GM18499 (cell line): ENCODE results near the gene CD38.
A peak's percentile ranks its signal among the peaks of the same experiment; 100 is the strongest.
"Not testable (repeated sequence)": the region's sequence is repeated elsewhere in the genome, so short reads cannot be mapped to it uniquely, and the experiment has no call there.

ENCODE experiments used
- ATAC-seq: cut with Tn5 transposase; IDR thresholded peaks from one replicate; pipeline ENCODE4 v1.9.1; 2021; ENCODE audit warnings: moderate number of reproducible peaks; ENCODE audit not compliant: insufficient read depth, unreplicated experiment

CD38 gene

DNA sequence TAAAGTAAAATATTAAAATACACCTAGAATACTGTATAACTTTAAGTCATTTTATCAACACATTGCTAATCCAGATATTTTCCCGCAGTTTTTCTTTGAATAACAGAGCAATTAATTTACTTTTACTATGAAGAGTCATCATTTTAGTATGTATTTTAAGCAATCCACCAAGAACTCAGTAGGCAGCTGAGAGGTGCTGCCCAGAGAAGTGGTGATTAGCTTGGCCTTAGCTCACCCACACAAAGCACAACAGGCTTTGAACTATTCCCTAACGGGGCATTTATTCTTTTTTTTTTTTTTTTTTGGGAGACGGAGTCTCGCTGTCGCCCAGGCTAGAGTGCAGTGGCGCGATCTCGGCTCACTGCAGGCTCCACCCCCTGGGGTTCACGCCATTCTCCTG lies 74.4 kb downstream of the CD38 start:
- no peak for ATAC-seq

DNA sequence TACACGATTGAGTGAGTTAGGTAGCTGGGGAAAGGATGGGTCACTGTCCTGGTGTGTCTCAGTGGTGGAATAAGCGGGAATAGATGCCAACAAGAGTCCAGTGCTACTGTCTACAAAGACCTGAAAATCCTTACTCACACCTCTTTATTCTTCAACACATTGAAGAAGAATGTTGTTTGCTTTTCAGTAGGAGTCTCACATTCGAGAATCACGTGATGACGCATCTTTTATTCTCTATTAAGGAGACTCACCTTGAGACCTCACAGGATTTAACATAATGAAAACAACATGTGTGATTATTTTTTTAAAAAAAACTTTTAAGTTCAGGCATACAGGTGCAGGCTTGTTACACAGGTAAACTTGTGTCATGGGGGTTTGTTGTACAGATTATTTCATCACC lies 75.2 kb downstream of the CD38 start:
- no peak for ATAC-seq

DNA sequence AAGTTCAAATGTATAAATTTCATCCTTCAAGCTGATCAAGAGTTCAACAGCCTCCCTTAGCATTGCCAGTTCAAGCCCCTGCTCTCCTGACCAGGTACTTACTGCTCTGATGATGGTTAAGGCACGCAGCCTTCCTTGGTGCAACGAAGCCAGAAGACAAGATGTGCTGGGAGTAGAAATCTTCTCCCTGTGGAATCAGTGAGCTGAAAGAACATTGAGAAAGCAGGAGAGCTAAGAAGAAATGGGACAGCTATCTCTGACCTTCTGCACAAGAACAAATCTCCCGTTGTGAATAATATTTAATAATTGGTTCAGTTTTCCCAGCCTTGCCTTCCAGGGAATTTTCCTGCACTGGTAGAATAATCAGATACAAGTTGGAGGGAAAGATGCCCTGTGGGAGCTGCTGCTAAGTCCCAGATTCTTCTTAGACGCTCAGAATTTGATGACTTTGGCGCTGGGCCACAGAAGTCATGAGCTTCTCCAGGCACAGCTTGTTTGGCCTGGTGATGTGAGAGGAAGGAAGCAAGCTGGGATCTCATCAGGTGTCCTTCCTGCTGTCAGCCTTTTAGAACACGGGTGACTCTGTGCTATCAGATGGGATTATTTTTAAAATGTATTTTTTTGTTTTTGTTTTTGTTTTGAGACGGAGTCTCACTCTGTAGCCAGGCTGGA lies 77.8 kb downstream of the CD38 start:
- ATAC-seq, result no peak

DNA sequence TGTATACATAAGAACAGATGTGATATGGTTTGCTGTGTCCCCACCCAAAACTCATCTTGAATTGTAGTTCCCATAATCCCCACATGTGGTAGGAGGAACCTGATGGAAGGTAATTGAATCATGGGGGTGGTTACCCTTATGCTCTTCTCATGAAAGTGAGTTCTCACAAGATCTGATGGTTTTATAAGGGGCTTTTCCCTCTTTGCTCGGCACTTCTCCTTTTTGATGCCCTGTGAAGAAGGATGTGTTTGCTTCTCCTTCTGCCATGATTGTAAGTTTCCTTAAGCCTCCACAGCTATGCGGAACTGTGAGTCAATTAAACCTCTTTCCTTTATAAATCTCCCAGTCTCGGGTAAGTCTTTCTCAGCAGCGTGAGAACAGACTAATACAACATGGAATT lies 83.1 kb downstream of the CD38 start:
- not testable (repeated sequence) for ATAC-seq

DNA sequence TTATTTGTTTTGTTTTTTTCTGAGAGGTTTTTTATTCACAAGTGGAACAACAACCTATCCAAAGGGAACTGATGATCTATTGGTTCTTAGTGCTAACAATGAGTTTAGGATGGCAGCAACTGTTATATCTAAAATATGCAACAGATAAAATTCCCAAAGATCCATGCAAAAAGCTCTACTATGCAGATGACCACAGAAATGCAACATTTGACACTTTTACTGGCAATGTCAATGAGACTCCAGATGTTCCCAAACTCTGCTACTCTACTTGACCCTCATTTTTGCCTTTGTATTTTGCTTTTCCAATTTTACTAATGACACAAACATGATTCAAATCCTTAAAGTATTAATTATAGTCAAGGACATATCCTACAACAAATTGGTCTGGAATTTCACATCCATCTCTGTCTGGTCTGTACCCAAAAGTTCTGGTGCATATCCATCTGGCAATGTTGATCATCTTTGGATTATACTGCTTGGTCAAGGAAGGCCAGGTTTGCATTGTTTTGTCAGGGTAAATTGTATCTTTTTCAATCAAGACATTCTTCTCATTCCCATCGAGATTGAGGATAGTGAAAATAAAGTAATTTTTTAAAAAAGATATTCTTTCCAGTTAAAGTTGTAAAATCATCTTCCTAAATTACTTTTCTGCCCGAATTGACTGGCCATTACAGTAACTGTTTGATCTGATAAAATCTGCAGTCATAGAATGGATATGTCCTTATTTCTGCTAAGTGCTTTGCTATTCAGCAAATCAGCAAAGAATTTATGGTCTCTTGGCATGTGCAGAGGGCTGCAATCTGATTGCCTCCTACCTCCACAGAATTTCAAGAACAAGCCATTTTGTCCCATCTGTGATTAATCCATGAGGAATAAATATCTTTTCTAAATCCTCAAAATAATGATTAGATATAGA lies 86.8 kb downstream of the CD38 start:
- ATAC-seq, result no peak

DNA sequence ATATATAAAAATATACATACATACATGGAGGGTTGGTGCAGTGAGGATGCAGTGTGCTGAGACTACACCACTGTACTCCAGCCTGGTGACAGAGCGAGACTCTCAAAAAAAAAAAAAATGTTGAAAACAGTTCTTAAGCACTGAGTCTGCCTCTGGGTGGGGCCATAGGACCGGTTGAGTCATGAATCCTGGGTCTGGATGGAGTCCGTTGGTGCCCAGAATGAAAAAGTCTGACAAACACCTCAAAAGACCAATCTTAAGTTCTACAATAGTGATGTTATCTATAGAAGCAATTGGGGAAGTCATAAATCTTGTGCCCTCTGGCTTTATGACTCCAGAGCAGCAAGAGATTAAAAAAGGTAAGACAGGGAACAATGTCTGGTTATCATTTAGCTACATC lies 90.0 kb downstream of the CD38 start:
- no peak for ATAC-seq

DNA sequence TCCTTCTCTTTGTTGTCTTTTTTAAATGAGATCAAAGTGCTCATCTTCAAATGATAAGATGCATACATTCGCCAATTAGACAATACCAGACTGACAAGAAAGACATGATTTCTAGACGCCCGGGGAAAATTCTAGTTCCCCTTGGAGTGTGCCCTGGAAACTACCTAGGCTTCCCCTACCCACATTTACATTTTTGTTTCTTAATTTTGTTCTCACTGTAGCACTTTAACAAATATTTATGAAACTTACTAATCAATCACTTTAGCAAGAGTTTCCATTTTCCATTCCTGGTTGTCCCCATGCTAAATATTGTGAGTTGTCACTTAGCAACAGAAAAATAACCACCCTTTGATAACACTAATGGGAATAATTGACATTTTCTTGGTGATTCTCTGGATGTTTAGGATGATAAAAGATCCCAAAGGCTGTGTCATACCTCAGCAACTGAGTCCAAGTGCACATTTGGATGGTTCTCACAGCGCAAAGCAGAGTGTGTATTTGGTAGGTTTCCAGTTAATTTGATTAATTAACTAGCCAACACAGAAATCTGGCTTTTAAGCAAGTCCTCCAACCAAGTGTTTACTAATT lies 90.8 kb downstream of the CD38 start:
- ATAC-seq, result no peak

DNA sequence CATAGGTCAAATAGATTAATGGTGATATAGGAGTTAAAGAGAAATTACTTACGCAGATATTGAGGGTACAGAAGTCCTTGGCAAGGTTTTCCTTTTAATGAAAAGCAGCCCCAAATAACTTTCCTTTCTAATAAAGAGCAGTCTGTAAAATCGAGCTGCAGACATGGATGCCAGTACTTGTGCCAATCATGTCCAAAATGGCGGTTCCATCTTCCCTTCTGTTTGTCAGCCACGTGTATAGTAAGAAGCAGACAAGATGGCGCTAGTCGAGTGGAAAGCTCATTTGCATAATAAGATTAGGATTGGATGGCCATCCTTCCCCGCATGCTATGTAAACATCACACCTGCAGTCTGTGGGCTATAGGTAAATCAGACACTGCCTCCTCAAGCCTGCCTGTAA lies 92.0 kb downstream of the CD38 start:
- no peak for ATAC-seq

DNA sequence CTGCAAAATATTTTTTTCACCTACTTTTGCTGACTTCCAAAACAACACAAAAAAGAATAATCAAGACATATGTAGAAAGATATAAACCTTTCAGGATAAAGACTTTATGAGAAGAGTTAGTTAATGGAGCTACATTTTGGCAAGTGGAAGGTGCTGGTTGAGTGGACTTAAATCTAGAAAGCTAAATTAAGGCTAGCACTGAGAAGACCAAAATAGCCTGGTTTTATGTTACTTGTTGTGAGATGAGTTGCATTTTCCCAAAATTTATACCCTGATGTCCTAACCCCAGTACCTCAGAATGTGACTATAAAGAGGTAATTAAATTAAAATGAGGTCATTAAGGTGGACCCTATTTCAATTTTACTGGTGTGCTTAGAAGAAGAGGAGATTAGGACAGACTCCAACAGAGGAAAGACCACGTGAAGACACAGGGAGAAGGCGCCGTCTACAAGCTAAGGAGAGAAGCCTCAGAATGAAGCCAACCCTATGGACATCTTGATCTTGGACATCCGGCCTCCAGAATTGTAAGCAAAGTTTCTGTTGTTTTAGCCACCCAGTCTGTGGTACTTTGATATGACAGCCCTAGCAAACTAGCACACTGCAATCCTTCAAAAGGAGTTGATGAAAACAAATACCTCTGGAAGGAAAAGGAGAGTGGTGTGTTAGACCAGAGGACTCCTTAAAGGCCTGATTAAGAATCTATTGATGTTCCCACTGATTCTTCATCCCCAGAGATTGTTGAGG lies 93.0 kb downstream of the CD38 start:
- ATAC-seq, result no peak

DNA sequence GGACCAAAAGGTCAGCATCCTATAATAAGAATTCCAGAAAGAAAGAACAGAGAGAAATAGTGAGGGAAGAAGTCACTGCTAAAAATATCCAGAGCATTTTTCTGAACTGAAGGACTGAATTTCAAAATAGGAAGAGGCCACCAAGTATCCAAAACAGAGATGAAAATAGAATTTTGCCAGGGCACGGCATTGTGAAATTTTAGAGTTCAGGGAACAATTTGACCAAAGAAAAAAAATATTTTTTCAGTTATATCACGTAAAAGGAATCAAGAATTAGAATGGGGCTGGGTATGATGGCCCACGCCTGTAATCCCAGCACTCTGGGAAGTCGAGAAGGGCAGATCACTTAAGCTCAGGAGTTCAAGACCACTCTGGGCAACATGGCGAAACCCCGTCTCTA lies 95.0 kb downstream of the CD38 start:
- ATAC-seq, result no peak

DNA sequence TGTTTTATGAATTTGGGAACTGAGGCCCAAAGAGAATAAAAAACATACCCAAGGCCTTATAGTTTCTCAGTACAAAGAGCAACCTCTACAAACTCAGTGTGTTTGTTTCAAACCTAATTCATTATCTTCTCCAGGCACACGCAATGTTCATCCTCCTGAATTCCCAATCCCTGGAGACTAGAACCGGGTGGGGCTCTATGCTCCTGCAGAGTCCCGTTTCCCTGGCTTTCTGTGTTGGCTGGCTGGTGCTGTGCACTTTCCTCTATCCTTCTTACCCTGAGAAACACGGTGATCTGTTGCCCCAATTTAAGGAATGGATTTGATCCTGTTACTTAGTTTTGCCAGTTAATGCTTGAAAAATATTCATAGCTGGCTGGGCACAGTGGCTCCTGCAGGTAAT lies 96.5 kb downstream of the CD38 start:
- no peak for ATAC-seq

DNA sequence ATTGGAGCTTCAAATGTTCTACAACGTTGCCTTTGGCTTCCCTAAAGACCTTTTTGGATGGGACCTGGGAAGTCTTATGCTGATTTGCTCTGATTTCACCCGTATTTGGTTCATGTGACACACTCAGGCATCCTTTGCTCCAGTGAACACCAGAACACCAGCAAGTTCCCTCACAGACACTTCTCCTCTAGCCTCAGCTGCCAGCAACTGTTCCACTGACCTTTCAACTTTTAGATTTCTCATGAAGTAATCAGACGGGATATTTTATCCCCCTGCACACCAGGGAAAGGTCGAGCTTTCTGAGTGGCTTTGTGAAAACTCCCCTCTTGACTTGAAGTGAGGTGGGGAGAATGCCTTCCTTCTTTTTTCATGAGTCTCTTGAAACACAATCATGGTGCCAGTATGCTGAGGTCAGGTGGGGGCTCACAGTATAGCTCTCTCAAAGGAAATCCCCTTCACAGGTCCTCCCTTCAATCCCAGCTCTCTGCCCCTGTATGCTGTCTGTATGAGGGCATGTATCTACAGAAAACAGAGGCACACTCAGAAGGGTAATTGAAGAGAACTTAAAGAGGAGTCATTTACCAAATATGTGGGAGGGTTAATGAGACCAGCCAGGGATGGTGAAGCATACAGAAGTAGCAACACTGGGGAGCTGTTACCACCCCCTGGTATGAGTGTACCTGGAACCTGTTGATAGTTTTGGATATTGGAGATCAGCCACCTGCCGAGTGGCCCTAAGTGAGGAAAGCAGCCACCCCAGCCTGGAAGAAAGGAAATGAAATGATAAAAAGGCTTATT lies 97.7 kb downstream of the CD38 start:
- ATAC-seq, result no peak

DNA sequence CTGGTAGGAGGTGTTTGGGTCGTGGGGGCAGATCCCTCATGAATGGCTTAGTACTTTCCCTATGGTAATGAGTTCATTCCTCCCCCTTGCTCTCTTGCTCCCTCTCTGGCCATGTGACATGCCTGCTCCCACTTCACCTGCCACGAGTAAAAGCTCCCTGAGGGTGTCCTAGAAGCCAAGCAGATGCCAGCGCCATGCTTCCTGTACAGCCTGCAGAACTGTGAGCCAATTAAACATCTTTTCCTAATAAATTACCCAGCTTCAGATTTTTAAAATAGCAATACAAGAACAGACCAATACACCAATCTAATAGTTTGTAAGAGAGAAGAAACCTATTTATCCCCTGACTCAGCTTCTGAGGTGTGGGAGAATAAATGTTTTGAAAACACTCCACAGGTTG lies 99.9 kb downstream of the CD38 start:
- no peak for ATAC-seq

DNA sequence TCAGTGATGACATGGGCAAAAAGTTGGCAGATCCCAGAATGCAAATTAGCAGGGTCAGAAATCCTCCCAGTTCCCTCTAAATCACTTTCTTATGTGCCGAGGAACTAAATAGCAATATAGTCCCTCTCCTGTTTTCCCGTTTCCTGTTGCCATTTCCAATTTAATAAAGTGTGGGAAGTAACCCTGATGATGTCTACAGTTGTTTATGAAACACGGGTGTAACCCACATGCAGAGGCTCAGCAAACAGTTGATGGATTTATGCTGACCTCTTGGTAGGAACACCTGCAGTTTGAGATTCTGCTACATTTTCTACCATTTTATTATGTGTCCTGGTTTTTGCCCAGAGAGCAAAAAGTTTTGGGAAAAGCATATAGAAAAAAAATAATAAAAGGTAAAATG lies 103.7 kb downstream of the CD38 start:
- ATAC-seq, result no peak

DNA sequence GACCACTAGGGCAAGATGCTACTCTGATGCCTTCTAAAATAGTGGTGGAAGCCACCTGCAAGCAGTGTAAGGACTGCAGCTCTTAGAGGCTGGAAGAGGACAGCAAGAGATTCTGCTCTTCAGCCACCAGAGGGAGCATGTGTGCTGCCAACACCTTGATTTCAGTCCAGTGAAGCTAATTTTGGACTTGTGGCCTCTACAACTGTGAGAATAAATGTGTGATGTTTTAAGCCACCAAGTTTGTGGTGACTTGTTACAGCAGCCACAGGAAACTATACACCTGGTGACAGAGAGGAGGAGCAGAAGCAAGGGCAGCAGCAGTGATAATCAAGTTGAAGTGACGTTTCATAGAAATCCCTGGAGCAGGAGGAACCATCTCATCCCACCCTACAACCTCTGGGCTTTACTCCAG lies 104.6 kb downstream of the CD38 start:
- peak; percentile 78 for ATAC-seq

DNA sequence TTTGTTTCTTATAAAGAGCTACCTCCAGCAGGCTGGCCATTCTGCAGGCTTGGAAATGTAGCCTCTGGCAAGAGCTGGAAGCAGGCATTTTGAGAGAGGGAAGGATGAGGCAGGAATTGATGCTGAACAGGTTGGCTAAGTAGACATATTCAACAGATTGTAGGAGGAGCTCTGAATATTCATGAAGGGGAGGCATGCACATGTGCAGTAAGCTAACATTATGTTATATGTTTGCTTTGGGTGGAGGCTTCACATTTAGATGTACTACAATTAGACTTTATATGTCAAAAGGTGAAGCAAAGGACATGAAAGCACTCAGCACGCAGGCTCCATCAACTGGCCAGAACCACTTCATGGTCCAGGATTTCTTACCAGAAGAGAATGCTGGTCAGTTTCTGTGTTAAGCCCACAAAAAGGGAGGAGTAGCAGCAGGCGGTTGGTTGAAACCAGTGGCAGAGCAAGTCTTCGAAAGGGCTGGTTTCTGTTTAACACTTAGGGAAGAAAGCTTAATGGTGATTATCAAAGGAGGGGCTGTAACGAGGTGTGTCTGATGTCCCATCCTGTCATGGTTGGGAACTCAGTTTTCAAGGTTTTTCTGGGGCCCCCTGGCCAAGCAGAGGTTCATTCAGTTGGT lies 105.6 kb downstream of the CD38 start:
- no peak for ATAC-seq

DNA sequence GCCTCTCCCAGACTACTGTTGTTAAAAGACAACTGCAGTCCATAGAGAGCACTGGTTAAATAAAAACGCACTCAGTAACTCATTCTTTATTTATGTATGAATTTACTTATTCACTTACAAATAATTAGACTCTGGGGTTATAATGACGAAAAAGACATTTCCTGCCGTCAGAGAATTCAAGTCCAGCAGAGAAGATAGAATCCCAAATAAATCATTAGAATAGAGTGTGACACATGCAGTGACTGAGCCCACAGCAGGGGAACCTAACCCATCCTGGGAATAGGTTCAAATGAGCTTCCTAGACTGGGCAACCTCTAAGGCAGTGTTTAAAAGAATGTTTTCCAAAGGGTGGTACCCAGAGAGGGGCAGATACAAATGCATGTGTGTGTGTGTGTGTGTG lies 106.5 kb downstream of the CD38 start:
- ATAC-seq, result no peak

DNA sequence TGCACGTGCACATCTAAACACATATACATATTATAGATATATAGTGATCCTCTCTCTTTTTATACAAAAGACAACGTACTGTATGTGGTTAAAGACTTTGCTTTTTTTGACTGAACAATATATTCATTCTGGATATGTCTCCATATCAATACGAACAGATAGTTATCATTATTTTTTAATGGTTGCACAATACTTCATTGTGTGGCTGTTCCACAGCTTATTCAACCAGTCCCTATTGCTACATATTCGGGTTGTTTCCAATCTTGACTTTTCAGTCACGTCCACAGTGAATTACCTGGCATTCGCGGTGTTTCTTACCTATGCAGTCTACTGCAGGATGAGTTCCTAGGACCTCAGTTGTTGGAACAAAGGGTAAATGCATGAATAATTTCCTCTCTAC lies 107.3 kb downstream of the CD38 start:
- no peak for ATAC-seq

DNA sequence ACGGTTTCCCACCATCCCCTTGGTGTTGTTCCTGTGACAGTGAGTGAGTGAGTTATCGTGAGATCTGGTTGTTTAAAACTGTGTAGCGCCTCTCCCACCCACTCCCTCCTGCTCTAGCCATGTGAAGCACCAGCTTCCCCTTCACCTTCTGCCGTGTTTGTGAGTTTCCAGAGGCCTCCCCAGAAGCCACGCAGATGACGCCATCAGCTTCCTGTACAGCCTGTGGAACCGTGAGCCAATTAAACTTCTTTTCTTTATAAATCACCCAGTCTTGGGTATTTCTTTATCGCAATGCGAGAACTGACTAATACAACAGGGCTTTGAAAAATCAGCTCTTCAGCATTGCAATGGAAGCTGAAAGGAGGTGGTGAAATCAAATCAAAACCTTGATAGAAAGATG lies 110.4 kb downstream of the CD38 start:
- ATAC-seq, result no peak
